GM19238 (cell line): ENCODE data around the gene CHST11.

Experiments used
- DNase-seq: peaks from one replicate; pipeline ENCODE4 v3.0.0; 2011; ENCODE audit warnings: low spot score; ENCODE audit not compliant: insufficient read length

CHST11 gene

GRCh38 chr12:104752881-104753280, 296.1 kb downstream of the CHST11 start:
- DNase-seq = no peak

- DNase-seq = no peak
Measured at GRCh38 chr12:104756901-104757300, 300.2 kb downstream of the CHST11 start.

GRCh38 chr12:104758771-104759170, 302.0 kb downstream of the CHST11 start:
- DNase-seq = no peak

GRCh38 chr12:104761091-104761490, 304.3 kb downstream of the CHST11 start:
- no peak for DNase-seq

- no peak for DNase-seq
Measured at GRCh38 chr12:104761611-104762010, 304.9 kb downstream of the CHST11 start.

- DNase-seq = no peak
Measured at GRCh38 chr12:104763168-104763805, 306.5 kb downstream of the CHST11 start.

- DNase-seq = no peak
Measured at GRCh38 chr12:104764225-104765091, 307.7 kb downstream of the CHST11 start.

GRCh38 chr12:104767261-104767660, 310.5 kb downstream of the CHST11 start:
- DNase-seq = no peak

- no peak for DNase-seq
Measured at GRCh38 chr12:104768033-104768432, 311.3 kb downstream of the CHST11 start.

GRCh38 chr12:104769144-104769561, 312.4 kb downstream of the CHST11 start:
- DNase-seq = no peak

- no peak for DNase-seq
Measured at GRCh38 chr12:104772336-104772735, 315.6 kb downstream of the CHST11 start.

- no peak for DNase-seq
Measured at GRCh38 chr12:104775731-104776231, 319.0 kb downstream of the CHST11 start.

GRCh38 chr12:104779134-104779533, 322.4 kb downstream of the CHST11 start:
- DNase-seq = no peak

- DNase-seq = no peak
Measured at GRCh38 chr12:104782296-104782695, 325.5 kb downstream of the CHST11 start.

GRCh38 chr12:104784592-104784991, 327.8 kb downstream of the CHST11 start:
- no peak for DNase-seq

GRCh38 chr12:104785886-104786285, 329.1 kb downstream of the CHST11 start:
- DNase-seq = no peak

GRCh38 chr12:104786352-104786751, 329.6 kb downstream of the CHST11 start:
- DNase-seq = no peak

GRCh38 chr12:104788840-104789271, 332.1 kb downstream of the CHST11 start:
- DNase-seq = no peak

GRCh38 chr12:104790296-104791125, 333.8 kb downstream of the CHST11 start:
- DNase-seq = no peak

GRCh38 chr12:104792570-104792969, 335.8 kb downstream of the CHST11 start:
- DNase-seq = no peak

GRCh38 chr12:104793285-104793684, 336.5 kb downstream of the CHST11 start:
- no peak for DNase-seq

GRCh38 chr12:104793968-104794367, 337.2 kb downstream of the CHST11 start:
- DNase-seq = no peak
